Thyroid gland (tissue), 4 donors: ENCODE data around the gene LINC01488.

Experiments
- POLR2A ChIP-seq, 2 donors: fragments of 450-650 bp; IDR thresholded peaks; one replicate each; pipeline ENCODE4 v1.6.1; 2017; ENCODE audit warnings: antibody characterized with exemption in 2 of 2, mild to moderate bottlenecking in 2 of 2, moderate library complexity in 1 of 2
- TF ChIP-seq, protein P1 (sequence below), 6 experiments: fragments of 200-600 bp in 3 of 6; fragments of 450-650 bp in 3 of 6; sonication (generic) in 3 of 6; IDR thresholded peaks; one replicate each; pipeline ENCODE4 v1.5.1; 2016 to 2019; ENCODE audit warnings: antibody characterized with exemption in 6 of 6, mild to moderate bottlenecking in 2 of 6, inconsistent platforms in 1 of 6, moderate library complexity in 1 of 6

DNA sequence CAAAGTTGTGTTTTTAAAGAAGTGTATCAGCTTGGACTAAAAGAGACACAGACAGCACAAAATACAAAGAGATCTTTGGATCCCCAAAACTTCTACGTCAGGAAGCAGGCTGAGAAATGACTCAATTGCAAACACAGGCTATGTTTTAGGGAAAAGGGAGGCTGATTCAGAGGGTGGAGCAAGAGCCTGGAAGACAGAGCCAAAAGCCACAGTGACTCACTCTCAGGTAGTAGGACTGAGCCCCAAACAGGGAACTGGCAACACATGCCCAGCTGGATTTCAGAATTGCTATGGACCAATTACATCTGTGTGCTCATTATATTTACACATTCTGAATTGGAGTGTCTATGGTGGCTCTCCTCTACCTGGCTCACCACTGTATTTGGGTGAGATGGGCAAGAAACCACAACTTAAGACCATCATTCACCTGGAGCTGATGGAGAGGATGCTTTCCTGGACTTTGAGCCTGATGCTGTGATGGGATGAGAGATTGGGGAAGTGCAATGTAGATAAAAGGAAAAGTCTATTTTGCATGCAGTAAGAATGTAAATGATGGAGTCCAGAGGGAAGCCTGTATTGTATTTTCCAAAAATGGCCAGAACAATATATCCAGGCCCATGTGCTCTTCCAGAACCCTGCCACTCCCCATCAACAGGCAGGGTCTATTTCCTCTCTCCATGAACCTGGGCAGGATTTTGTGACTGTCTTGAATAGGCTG, 20.8 kb upstream of the LINC01488 start:
- TF ChIP-seq, protein P1, sequence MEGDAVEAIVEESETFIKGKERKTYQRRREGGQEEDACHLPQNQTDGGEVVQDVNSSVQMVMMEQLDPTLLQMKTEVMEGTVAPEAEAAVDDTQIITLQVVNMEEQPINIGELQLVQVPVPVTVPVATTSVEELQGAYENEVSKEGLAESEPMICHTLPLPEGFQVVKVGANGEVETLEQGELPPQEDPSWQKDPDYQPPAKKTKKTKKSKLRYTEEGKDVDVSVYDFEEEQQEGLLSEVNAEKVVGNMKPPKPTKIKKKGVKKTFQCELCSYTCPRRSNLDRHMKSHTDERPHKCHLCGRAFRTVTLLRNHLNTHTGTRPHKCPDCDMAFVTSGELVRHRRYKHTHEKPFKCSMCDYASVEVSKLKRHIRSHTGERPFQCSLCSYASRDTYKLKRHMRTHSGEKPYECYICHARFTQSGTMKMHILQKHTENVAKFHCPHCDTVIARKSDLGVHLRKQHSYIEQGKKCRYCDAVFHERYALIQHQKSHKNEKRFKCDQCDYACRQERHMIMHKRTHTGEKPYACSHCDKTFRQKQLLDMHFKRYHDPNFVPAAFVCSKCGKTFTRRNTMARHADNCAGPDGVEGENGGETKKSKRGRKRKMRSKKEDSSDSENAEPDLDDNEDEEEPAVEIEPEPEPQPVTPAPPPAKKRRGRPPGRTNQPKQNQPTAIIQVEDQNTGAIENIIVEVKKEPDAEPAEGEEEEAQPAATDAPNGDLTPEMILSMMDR (IDR thresholded peaks at IDR 0.05): no peak
- TF ChIP-seq POLR2A (IDR thresholded peaks at IDR 0.05): no peak
